Natural killer cell (primary cell): ENCODE results near the gene MLXIP. TPM values are rescaled to one million over a fixed set of nuclear protein-coding genes. Genes with fewer than 3 reads are reported as not detected.

ENCODE experiments used
- ATAC-seq, 3 donors: fragments of 150-1000 bp in 2 of 3; fragments of 200-7000 bp in 1 of 3; cut with Tn5 transposase; 1 replicate in 1 of 3; 2 replicates in 2 of 3; pipeline ENCODE4 v1.10.0; 2021; ENCODE audit warnings: mild to moderate bottlenecking in 2 of 3, moderate library complexity in 2 of 3
- DNase-seq, 2 donors: peaks; one replicate each; pipeline versions ENCODE4 v3.0.0 to v3.0.0-alpha.2; 2013 to 2021; ENCODE audit warnings: mixed read lengths in 1 of 2
- H3K27ac ChIP-seq: one replicate; pipeline ENCODE4 v1.5.1; 2013; ENCODE audit warnings: mild to moderate bottlenecking, low read length
- H3K27me3 ChIP-seq: one replicate; pipeline ENCODE4 v1.6.1; 2013; ENCODE audit warnings: low read length; ENCODE audit not compliant: control insufficient read depth, insufficient read depth
- H3K36me3 ChIP-seq: one replicate; pipeline ENCODE4 v1.6.1; 2013; ENCODE audit warnings: low read length; ENCODE audit not compliant: control insufficient read depth, insufficient read depth
- H3K4me1 ChIP-seq: one replicate; pipeline ENCODE4 v1.6.1; 2013; ENCODE audit warnings: low read length; ENCODE audit not compliant: control insufficient read depth, insufficient read depth
- H3K4me3 ChIP-seq: one replicate; pipeline ENCODE4 v1.5.1; 2013; ENCODE audit warnings: low read length
- H3K9me3 ChIP-seq: one replicate; pipeline ENCODE4 v1.6.1; 2013; ENCODE audit warnings: low read length; ENCODE audit not compliant: control insufficient read depth, insufficient read depth
- H3K27ac Mint-ChIP-seq, 2 donors: one replicate each; pipeline ENCODE4 v1.8.0; 2022; ENCODE audit warnings: mild to moderate bottlenecking in 2 of 2, mixed read lengths in 2 of 2, moderate library complexity in 1 of 2
- H3K27me3 Mint-ChIP-seq, 2 donors: one replicate each; pipeline ENCODE4 v1.8.0; 2022; ENCODE audit warnings: low read depth in 2 of 2, mixed read lengths in 2 of 2
- H3K36me3 Mint-ChIP-seq: one replicate; pipeline ENCODE4 v1.8.0; 2022; ENCODE audit warnings: mixed read lengths
- H3K4me1 Mint-ChIP-seq, 2 donors: one replicate each; pipeline ENCODE4 v1.8.0; 2022; ENCODE audit warnings: mixed read lengths in 2 of 2
- H3K4me3 Mint-ChIP-seq: one replicate; pipeline ENCODE4 v1.8.0; 2022; ENCODE audit warnings: mild to moderate bottlenecking, moderate library complexity, mixed read lengths
- H3K9me3 Mint-ChIP-seq, 2 donors: one replicate each; pipeline ENCODE4 v1.8.0; 2022; ENCODE audit warnings: mixed read lengths in 2 of 2
- CTCF ChIP-seq: fragments of 200-600 bp; IDR thresholded peaks from one replicate; pipeline ENCODE4 v1.8.0; 2022; ENCODE audit warnings: antibody characterized with exemption
- WGBS: methylation state at CpG from one replicate; pipeline ENCODE4 v1.1.7; 2013; ENCODE audit warnings: missing lambda C conversion rate; ENCODE audit not compliant: insufficient coverage; 5-methylcytosine and 5-hydroxymethylcytosine counted together
- intact Hi-C: fragments of 100-400 bp; cut with micrococcal nuclease; formaldehyde crosslinking; loops from one replicate; pipeline ENCODE4 v1.14.2; 2022
- total RNA-seq, 4 donors: library from RNA; stranded (reverse); fragments of 120-200 nt in 1 of 4; gene quantifications; one replicate each; pipeline versions ENCODE4 v1.2.3 to v1.2.4, GENCODE V29; 2013 to 2022

MLXIP gene
- total RNA-seq, 3 donors from 2014 or later (not counting 1 experiment from before 2014, with no cell fraction given), result 83.8 to 92.4 (median 86.1) TPM

- no peak for DNase-seq
- peaks cover 3% of the 10 kb centered on the region for H3K4me1 ChIP-seq
- no peaks in the 10 kb centered on the region for H3K9me3 ChIP-seq
- H3K4me3 Mint-ChIP-seq, result no peak overlapping the region
- no peak for ATAC-seq
- no peak overlapping the region for H3K27ac ChIP-seq
- no peak overlapping the region for H3K4me3 ChIP-seq
- H3K27me3 ChIP-seq, result no peaks in the 10 kb centered on the region
- H3K9me3 Mint-ChIP-seq, result no peaks in the 10 kb centered on the region
- no peak for TF ChIP-seq CTCF
- no peaks in the 10 kb centered on the region for H3K27me3 Mint-ChIP-seq
- 80% methylated on average over 1 of the region's 1 CpG for WGBS
- H3K4me1 Mint-ChIP-seq, result peaks cover 11 to 14% of the 10 kb centered on the region in 2 donors
- H3K27ac Mint-ChIP-seq, result no peak overlapping the region
- no peaks in the 10 kb centered on the region for H3K36me3 Mint-ChIP-seq
- intact Hi-C loops, result no loop called here
- no peaks in the 10 kb centered on the region for H3K36me3 ChIP-seq
These were observed 116.2 kb downstream of the MLXIP start for GRCh38 chr12:122194804-122195203.

- no peaks in the 10 kb centered on the region for H3K36me3 Mint-ChIP-seq
- no peaks in the 10 kb centered on the region for H3K9me3 Mint-ChIP-seq
- DNase-seq (no peak), ATAC-seq (no peak)
- no peaks in the 10 kb centered on the region for H3K27me3 ChIP-seq
- peaks cover 11 to 14% of the 10 kb centered on the region in 2 donors for H3K4me1 Mint-ChIP-seq
- no peak overlapping the region for H3K4me3 Mint-ChIP-seq
- H3K27me3 Mint-ChIP-seq, result no peaks in the 10 kb centered on the region
- no peak overlapping the region for H3K27ac ChIP-seq
- WGBS, result 92% methylated on average over 4 of the region's 4 CpGs
- H3K4me3 ChIP-seq, result no peak overlapping the region
- no peaks in the 10 kb centered on the region for H3K9me3 ChIP-seq
- H3K27ac Mint-ChIP-seq, result no peak overlapping the region
- H3K36me3 ChIP-seq, result no peaks in the 10 kb centered on the region
- no peak for TF ChIP-seq CTCF
- intact Hi-C loops, result no loop called here
- H3K4me1 ChIP-seq, result peaks cover 3% of the 10 kb centered on the region
These were observed 116.8 kb downstream of the MLXIP start for GRCh38 chr12:122195405-122195804.

Other genes with a start within 250 kb of the MLXIP start
- not detected for gene HPD, start 219.9 kb upstream of the MLXIP start, total RNA-seq
- gene PSMD9, start 190.0 kb upstream of the MLXIP start, total RNA-seq, result 10 to 100 TPM; 32.0 to 47.6 (median 47.2) TPM
- under 1 TPM; 0.59 to 0.80 (median 0.59) TPM for gene CFAP251, start 160.2 kb upstream of the MLXIP start, total RNA-seq
- gene BCL7A, start 56.9 kb upstream of the MLXIP start, total RNA-seq, result 1 to 10 TPM in 1 of 3 donors, under 1 TPM in 2; 0.85 to 1.1 (median 0.96) TPM
- gene IL31, start 95.5 kb downstream of the MLXIP start, total RNA-seq, result not detected
- gene LRRC43, start 104.4 kb downstream of the MLXIP start, total RNA-seq, result 10 to 100 TPM in 1 of 3 donors, 1 to 10 TPM in 2; 5.0 to 18.5 (median 8.5) TPM
- under 1 TPM; 0.25 to 0.68 (median 0.34) TPM for gene B3GNT4, start 125.0 kb downstream of the MLXIP start, total RNA-seq
- 100 to 1,000 TPM in 2 of 3 donors, 10 to 100 TPM in 1; 84.8 to 102 (median 101) TPM for gene DIABLO, start 147.3 kb downstream of the MLXIP start, total RNA-seq
- gene VPS33A, start 187.7 kb downstream of the MLXIP start, total RNA-seq, result 10 to 100 TPM; 19.2 to 26.3 (median 24.1) TPM